DOHH2 (cell line): ENCODE data around the gene GTF2I.
"Not testable (repeated sequence)": the region's sequence is repeated elsewhere in the genome, so short reads cannot be mapped to it uniquely, and the experiment has no call there.

ENCODE experiments used
- EZH2phosphoT487 ChIP-seq: fragments of 200-600 bp; sonication (generic); IDR thresholded peaks from 2 replicates; pipeline ENCODE4 v1.6.1; 2017; ENCODE audit warnings: borderline replicate concordance, mild to moderate bottlenecking, antibody characterized with exemption, low read length, moderate library complexity, mixed read lengths
- TF ChIP-seq, protein P1 (sequence below): fragments of 200-600 bp; sonication (generic); IDR thresholded peaks from one replicate; pipeline ENCODE4 v1.5.1; 2014; ENCODE audit warnings: antibody characterized with exemption, mild to moderate bottlenecking, low read depth, low read length; ENCODE audit not compliant: poor library complexity, severe bottlenecking

DNA sequence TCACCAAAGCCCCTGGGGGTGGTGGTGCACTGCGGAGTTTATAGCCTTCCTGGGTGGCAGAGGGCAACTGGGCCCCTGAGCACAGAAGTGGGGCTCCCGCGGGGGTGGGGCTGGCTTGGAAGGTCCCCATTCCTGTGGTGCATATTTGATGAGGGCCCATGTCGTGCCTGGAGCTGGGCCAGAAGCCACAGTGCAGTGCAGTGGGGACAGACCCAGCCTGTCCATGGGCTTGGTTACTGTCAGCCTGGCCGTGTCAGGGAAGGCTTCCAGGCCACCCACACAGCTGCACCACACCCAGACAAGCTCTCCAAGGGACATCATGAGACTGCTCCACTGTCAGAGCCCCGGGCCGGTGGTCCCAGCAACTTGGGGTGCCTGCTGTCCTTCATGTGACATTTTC lies 109.0 kb downstream of the GTF2I start:
- TF ChIP-seq, protein P1, sequence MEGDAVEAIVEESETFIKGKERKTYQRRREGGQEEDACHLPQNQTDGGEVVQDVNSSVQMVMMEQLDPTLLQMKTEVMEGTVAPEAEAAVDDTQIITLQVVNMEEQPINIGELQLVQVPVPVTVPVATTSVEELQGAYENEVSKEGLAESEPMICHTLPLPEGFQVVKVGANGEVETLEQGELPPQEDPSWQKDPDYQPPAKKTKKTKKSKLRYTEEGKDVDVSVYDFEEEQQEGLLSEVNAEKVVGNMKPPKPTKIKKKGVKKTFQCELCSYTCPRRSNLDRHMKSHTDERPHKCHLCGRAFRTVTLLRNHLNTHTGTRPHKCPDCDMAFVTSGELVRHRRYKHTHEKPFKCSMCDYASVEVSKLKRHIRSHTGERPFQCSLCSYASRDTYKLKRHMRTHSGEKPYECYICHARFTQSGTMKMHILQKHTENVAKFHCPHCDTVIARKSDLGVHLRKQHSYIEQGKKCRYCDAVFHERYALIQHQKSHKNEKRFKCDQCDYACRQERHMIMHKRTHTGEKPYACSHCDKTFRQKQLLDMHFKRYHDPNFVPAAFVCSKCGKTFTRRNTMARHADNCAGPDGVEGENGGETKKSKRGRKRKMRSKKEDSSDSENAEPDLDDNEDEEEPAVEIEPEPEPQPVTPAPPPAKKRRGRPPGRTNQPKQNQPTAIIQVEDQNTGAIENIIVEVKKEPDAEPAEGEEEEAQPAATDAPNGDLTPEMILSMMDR: not testable (repeated sequence)
- not testable (repeated sequence) for TF ChIP-seq EZH2phosphoT487
